Gastrocnemius medialis (tissue), 4 donors: ENCODE data around the gene MEGF8. TPM values are rescaled to one million over a fixed set of nuclear protein-coding genes. Genes with fewer than 3 reads are reported as not detected.

ENCODE experiments used
- ATAC-seq, 2 donors: fragments of 150-250 bp; one replicate each; pipeline ENCODE4 v1.9.1; 2016
- DNase-seq, 2 donors: peaks; one replicate each; pipeline ENCODE4 v3.0.0-alpha.2; 2019
- H3K27ac ChIP-seq, 4 donors: fragments of 200-600 bp; sonication (generic); 1 replicate in 1 of 4; 2 replicates in 3 of 4; pipeline ENCODE4 v1.5.1; 2016 to 2018; ENCODE audit warnings: mild to moderate bottlenecking in 2 of 4, moderate library complexity in 1 of 4
- H3K27me3 ChIP-seq, 3 donors: fragments of 200-600 bp; sonication (generic) in 2 of 3; 1 replicate in 1 of 3; 2 replicates in 2 of 3; pipeline versions ENCODE4 v1.5.1 to v1.6.0; 2016 to 2019; ENCODE audit warnings: mild to moderate bottlenecking in 1 of 3, moderate library complexity in 1 of 3
- H3K36me3 ChIP-seq, 2 donors: fragments of 200-600 bp; sonication (generic) in 1 of 2; one replicate each; pipeline ENCODE4 v1.5.1; 2017 to 2018
- H3K4me1 ChIP-seq, 2 donors: fragments of 200-600 bp; sonication (generic) in 1 of 2; one replicate each; pipeline ENCODE4 v1.5.1; 2016 to 2017; ENCODE audit warnings: mild to moderate bottlenecking in 2 of 2
- H3K4me3 ChIP-seq, 4 donors: fragments of 200-600 bp; sonication (generic) in 3 of 4; 1 replicate in 1 of 4; 2 replicates in 3 of 4; pipeline ENCODE4 v1.5.1; 2016 to 2019; ENCODE audit warnings: mild to moderate bottlenecking in 2 of 4
- H3K9me3 ChIP-seq, 3 donors: fragments of 200-600 bp; sonication (generic) in 2 of 3; 1 replicate in 1 of 3; 2 replicates in 2 of 3; pipeline ENCODE4 v1.5.1; 2016 to 2019
- POLR2A ChIP-seq, 2 donors: fragments of 450-650 bp; IDR thresholded peaks; one replicate each; pipeline ENCODE4 v1.6.1; 2017; ENCODE audit warnings: antibody characterized with exemption in 2 of 2, mild to moderate bottlenecking in 2 of 2, moderate library complexity in 2 of 2
- in situ Hi-C, 4 donors: fragments of 200-750 bp; cut with MboI; loops; one replicate each; pipeline versions ENCODE4 v1.15.0 to v1.8.0; 2017; ENCODE audit warnings: low sequenced_read_pairs in 4 of 4
- intact Hi-C: fragments of 100-400 bp; cut with DNase I; formaldehyde crosslinking; loops from one replicate; pipeline ENCODE4 v1.15.1; 2023; ENCODE audit warnings: low total_unique reads
- total RNA-seq, 4 donors: library from RNA; depleted of rRNA; stranded (reverse); fragments of >200 nt; gene quantifications; one replicate each; pipeline versions ENCODE4 v1.1.0 to v1.2.3, GENCODE V29; 2016
- TF ChIP-seq, protein P1 (sequence below), 5 experiments: fragments of 450-650 bp in 3 of 5; fragments of 200-600 bp in 2 of 5; sonication (generic) in 2 of 5; IDR thresholded peaks in 4 of 5; conservative IDR thresholded peaks in 1 of 5; 1 replicate in 4 of 5; 2 replicates in 1 of 5; pipeline ENCODE4 v1.5.1; 2016 to 2019; ENCODE audit warnings: antibody characterized with exemption in 5 of 5, mild to moderate bottlenecking in 3 of 5, moderate library complexity in 3 of 5

MEGF8 gene
- total RNA-seq, 4 donors from 2014 or later: 7.3 to 12.3 (median 10.3) TPM

DNA sequence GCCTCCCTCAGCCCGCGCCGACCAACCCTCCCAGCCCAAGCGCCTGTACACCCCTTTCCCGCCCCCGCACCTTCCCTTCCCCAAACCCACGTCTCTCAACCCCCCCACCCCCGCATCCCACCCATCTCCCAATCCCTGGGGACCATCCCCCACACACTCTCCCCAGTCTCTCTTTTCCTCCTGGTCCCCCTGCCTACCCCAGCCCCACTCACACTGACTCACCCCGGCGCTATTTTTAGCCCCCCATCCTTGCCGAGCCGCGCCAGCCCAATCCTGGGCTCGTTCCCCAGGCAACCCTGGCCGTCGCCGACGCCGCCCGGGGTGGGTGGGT lies 44.7 kb upstream of the MEGF8 start:
- TF ChIP-seq, protein P1, sequence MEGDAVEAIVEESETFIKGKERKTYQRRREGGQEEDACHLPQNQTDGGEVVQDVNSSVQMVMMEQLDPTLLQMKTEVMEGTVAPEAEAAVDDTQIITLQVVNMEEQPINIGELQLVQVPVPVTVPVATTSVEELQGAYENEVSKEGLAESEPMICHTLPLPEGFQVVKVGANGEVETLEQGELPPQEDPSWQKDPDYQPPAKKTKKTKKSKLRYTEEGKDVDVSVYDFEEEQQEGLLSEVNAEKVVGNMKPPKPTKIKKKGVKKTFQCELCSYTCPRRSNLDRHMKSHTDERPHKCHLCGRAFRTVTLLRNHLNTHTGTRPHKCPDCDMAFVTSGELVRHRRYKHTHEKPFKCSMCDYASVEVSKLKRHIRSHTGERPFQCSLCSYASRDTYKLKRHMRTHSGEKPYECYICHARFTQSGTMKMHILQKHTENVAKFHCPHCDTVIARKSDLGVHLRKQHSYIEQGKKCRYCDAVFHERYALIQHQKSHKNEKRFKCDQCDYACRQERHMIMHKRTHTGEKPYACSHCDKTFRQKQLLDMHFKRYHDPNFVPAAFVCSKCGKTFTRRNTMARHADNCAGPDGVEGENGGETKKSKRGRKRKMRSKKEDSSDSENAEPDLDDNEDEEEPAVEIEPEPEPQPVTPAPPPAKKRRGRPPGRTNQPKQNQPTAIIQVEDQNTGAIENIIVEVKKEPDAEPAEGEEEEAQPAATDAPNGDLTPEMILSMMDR (IDR thresholded peaks at IDR 0.05 in 4 of 5, conservative IDR thresholded peaks at IDR 0.05 in 1 of 5): no peak
- no peak for TF ChIP-seq POLR2A (IDR thresholded peaks at IDR 0.05)
- Histone ChIP-seq H3K4me3 (peak overlapping the region; percentile 80 to 95 (median 86)), H3K9me3 (no peaks in the 10 kb centered on the region), H3K27ac (peak overlapping the region; percentile 95 to 97 (median 96)), H3K4me1 (peaks cover 71 to 80% of the 10 kb centered on the region in 2 donors), H3K27me3 (no peaks in the 10 kb centered on the region), H3K36me3 (no peaks in the 10 kb centered on the region)
- DNase-seq: no peak
- ATAC-seq: peak in 1 of 2 donors; percentile 15
- intact Hi-C loops (loop anchor here (1.0 kb wide), 1 partner anchor 36 kb away; no protein-coding TSS in a partner anchor), in situ Hi-C loops (no loop called here)

- DNase-seq (no peak), ATAC-seq (no peak)
- in situ Hi-C loops (no loop called here), intact Hi-C loops (no loop called here)
- Histone ChIP-seq H3K9me3 (no peaks in the 10 kb centered on the region), H3K27me3 (no peaks in the 10 kb centered on the region), H3K27ac (peak overlapping the region; percentile 95 to 97 (median 96)), H3K4me1 (peaks cover 71 to 80% of the 10 kb centered on the region in 2 donors), H3K36me3 (no peaks in the 10 kb centered on the region), H3K4me3 (peak overlapping the region; percentile 80 to 95 (median 86))
- peak; percentile 26 to 59 for TF ChIP-seq POLR2A (IDR thresholded peaks at IDR 0.05)
- TF ChIP-seq, protein P1 (IDR thresholded peaks at IDR 0.05 in 4 of 5, conservative IDR thresholded peaks at IDR 0.05 in 1 of 5): peak in 1 of 5 experiments; percentile 17
These were observed 44.1 kb upstream of the MEGF8 start for GRCh38 chr19:42281146-42281826.

GRCh38 chr19:42281827-42282762 lies 43.3 kb upstream of the MEGF8 start:
- intact Hi-C loops (no loop called here), in situ Hi-C loops (no loop called here)
- H3K4me3 ChIP-seq: peak overlapping the region in 3 of 4 donors; percentile 80 to 95 (median 90)
- TF ChIP-seq, protein P1 (IDR thresholded peaks at IDR 0.05 in 4 of 5, conservative IDR thresholded peaks at IDR 0.05 in 1 of 5): no peak
- no peak for TF ChIP-seq POLR2A (IDR thresholded peaks at IDR 0.05)
- peak overlapping the region; percentile 95 to 97 (median 96) for H3K27ac ChIP-seq
- H3K9me3 ChIP-seq: no peaks in the 10 kb centered on the region
- peaks cover 71 to 77% of the 10 kb centered on the region in 2 donors for H3K4me1 ChIP-seq
- no peaks in the 10 kb centered on the region for H3K27me3 ChIP-seq
- ATAC-seq (no peak), DNase-seq (no peak)
- H3K36me3 ChIP-seq: peaks cover 0 to 4% of the 10 kb centered on the region in 2 donors

GRCh38 chr19:42282819-42283187 lies 42.6 kb upstream of the MEGF8 start:
- no peak for ATAC-seq
- Histone ChIP-seq H3K36me3 (peaks cover 0 to 11% of the 10 kb centered on the region in 2 donors), H3K4me3 (peak overlapping the region; percentile 43 to 60 (median 58)), H3K9me3 (no peaks in the 10 kb centered on the region), H3K27ac (peak overlapping the region; percentile 95 to 97 (median 96)), H3K4me1 (peaks cover 64 to 70% of the 10 kb centered on the region in 2 donors), H3K27me3 (no peaks in the 10 kb centered on the region)
- intact Hi-C loops (loop anchor here (1.0 kb wide), 1 partner anchor 14 kb away; the partner anchor contains the start of gene CIC), in situ Hi-C loops (no loop called here)
- no peak for DNase-seq
- TF ChIP-seq, protein P1 (IDR thresholded peaks at IDR 0.05 in 4 of 5, conservative IDR thresholded peaks at IDR 0.05 in 1 of 5): no peak
- TF ChIP-seq POLR2A (IDR thresholded peaks at IDR 0.05): no peak
